PC-3 (cell line): ENCODE data around the gene AGO3.

ENCODE experiments used
- CTCF ChIP-seq: fragments of 300-600 bp; sonication (generic); conservative IDR thresholded peaks from 2 replicates; pipeline ENCODE4 v1.5.1; 2017; ENCODE audit warnings: antibody characterized with exemption, low read depth, mild to moderate bottlenecking, low read length
- EZH2 ChIP-seq: fragments of 300-600 bp; sonication (generic); IDR thresholded peaks from one replicate; pipeline ENCODE4 v1.6.1; 2017; ENCODE audit warnings: antibody characterized with exemption, mild to moderate bottlenecking, low read length; ENCODE audit not compliant: unreplicated experiment
- EZH2phosphoT487 ChIP-seq: fragments of 300-600 bp; sonication (generic); IDR thresholded peaks from 2 replicates; pipeline ENCODE4 v1.6.1; 2018; ENCODE audit warnings: mild to moderate bottlenecking, antibody characterized with exemption, low read length, borderline replicate concordance

DNA sequence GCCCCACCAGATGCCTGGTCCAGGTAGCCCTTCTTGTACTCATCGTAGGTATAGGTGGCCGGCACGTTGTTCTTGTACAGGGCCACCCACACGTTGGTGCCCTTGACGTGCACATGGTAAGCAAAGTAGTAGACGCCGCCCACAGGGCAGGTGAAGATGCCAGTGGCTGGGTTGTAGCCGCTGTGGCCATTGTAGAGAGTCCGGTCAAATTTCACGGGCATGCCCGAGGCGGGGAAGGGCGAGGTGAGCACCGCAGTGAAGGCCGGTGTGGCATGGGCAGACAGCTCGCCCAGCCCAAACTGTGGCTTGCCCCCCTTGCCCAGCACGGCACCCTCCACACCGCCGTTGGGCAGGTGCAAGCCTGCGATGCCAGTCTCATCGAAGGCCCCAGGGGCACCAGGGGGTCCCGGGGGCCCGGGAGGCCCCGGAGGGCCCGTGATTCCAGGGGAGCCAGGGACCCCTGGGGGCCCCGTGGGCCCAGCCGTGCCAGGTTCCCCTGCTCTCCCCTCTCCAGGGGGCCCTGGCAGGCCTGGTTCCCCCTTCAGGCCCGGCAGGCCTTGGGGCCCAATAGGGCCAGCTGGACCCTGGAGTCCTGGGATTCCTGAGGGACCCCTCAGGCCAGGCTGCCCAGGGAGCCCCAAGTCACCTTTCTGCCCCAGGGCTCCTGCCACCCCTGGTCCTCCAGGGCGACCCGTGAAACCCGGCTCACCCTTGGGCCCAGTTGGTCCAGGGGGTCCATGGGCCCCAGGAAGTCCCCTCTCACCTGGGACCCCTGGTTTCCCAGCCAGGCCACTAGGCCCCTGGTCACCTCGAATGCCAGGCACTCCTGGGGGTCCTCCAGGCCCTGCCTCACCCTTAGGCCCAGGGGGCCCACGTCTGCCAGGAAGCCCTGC, 167.0 kb downstream of the AGO3 start:
- TF ChIP-seq CTCF (no peak), EZH2phosphoT487 (no peak), EZH2 (no peak)
